Activated CD8-positive, alpha-beta memory T cell treated with anti-CD3 and anti-CD28 coated beads, Interleukin-2, amount 50 U/mL, for 1 hour (primary cell): Measurements from ENCODE around the gene CEACAM16.
"Not testable (repeated sequence)": the region's sequence is repeated elsewhere in the genome, so short reads cannot be mapped to it uniquely, and the experiment has no call there.

Source experiments
- DNase-seq: peaks from one replicate; pipeline ENCODE4 v3.0.0-alpha.2; 2020; ENCODE audit errors: extremely low read depth

Gene CEACAM16

DNA sequence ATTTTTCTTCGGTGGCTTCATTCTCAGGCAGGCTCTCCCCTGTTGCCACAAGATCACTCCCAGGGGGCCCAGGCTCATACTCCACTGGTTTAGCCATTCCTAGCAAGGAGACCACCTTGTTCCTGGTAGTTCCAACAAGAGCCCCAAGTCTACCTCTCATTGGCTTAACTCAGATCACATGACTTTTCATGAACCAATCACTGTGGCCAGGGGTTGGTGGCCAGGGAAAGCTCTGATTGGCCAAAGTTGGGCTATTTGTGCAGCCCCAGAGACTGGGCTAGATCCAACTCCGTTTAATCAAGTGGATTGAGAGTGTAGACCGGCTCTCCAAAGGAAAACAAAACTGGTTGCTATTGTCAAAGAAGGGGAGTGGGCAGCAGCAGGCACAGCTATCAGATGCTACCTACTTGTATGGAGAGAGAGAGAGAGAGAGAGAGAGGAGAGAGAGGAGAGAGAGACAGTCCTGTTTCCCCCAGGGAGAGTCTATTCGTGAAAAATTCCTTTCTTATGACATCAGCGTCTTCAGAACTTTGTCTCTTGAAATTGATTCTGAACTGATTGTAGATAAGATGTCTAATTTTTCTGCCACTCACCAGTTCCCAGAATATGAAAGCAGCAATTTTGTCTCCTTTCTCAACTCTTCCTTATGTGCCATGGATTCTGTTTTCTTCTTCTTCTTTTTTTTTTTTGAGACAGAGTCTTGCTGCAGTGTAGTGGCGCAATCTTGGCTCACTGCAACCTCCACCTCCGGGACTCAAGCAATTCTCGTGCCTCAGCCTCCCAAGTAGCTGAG is 21.7 kb upstream of the CEACAM16 start:
- no peak for DNase-seq

DNA sequence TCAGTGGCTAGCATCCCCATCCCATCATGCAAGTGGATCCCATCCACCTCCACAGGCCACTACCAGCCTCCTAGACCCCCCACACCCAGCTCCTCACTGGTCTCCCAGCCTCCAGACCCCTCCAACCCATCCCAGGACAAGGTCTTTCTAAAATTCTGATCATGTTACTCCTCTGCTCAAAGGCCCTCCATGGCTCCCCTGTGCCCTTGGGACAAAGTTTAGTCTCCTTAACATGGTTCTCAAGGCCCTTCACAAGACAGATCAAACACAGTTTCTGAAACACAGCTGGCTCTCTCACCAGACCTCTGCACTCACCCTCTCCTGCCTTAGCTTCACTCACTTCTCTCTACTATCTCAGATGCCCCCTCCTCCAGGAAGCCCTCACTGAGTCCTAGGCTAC is 18.4 kb upstream of the CEACAM16 start:
- DNase-seq = no peak

- DNase-seq = no peak
These were observed 16.8 kb upstream of the CEACAM16 start for GRCh38 chr19:44681992-44682790.

DNA sequence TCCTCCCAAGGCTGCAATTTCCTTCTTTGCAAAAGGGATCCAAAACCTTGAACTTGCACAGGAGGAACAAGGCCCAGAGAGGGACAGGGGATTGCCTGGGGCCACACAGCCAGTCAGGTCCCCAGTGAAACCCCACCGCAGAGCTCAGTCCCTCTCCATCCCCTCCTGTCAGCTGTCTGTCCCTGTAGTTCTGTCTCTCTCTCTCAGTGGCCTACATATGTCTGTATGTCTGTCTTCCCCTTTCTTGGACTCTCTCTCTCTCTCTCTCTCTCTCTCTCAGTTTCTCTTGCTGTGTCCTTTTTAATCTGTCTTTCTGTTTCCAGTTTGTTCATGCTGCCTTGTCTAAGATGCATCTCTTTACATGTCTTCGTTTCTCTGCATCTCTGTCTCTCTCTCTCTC is 16.1 kb upstream of the CEACAM16 start:
- no peak for DNase-seq

- DNase-seq = no peak
These were observed 15.3 kb upstream of the CEACAM16 start for GRCh38 chr19:44683434-44684210.

DNA sequence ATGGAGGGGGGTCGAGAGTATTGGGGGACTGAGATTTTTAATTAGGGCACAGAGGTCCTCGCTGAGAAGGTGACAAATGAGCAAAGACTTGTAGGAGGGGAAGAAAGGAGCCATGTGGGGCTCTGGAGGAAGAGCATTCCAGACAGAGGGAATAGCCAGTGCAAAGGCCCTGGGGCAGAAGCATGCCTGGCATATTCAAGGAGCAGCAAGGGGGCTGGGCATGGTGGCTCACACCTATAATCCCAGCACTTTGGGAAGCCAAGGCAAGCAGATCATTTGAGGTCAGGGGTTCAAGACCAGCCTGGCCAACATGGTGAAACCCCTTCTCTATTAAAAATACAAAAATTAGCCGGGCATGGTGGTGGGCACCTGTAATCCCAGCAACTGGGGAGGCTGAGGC is 14.6 kb upstream of the CEACAM16 start:
- not testable (repeated sequence) for DNase-seq

DNA sequence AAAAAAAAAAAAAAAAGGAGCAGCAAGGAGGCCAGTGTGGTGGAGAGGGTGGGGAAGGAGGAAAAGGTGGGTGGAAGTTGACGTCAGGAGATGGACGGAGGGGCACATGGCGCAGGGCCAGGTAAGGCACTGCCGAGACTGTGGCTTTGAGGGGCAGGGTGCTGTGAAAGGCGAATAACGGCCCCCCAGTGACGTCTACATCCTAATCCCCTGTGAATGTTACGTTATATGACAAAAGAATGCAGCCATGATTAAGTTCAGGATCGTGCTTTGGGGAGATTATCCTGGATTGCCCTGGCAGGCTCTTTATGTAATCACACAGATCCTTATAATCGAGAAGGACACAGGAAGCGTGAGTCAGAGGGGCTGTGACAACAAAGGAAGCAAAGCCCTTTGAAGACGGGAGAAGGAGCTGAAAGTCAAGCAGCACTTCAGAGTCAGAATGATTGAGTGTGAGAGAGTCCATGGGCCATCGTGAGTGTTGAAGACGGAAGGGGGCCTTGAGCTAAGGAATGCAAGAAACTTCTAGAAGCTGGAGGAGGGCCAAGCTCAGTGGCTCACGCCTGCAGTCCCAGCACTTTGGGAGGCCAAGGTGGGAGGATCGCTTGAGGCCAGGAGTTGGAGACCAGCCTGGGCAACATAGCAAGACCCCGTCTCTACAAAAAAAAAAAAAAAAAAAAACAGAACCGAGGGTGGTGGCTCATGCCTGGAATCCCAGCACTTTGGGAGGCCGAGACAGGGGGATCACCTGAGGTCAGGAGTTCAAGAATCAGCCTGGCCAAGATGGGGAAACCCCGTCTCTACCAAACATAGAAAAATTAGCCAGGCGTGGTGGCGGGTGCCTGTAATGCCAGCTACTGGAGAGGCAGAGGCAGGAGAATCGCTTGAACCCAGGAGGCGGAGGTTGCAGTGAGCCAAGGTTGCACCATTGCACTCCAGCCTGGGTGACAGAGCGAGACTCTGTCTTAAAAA is 13.8 kb upstream of the CEACAM16 start:
- no peak for DNase-seq

DNA sequence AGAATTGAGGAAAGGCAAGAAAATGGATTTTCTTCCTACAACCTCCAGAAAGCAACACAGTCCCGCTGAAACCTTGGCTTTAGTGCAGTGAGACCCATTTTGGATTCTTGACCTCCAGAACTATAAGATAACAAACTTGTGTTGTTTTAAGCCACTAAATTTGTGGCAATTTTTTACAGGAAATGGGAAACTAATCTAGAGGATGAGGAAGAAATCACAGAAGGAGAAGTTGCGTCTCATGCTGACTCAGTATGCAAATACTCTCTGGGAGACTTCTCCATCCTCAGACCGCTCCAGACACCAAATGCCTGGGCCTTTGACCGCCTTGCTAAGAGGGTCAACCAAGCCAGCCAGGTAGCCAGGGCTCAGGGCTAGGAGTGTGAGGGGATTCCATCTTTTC is 13.1 kb upstream of the CEACAM16 start:
- DNase-seq = no peak

GRCh38 chr19:44686896-44687295 is 12.1 kb upstream of the CEACAM16 start:
- DNase-seq = no peak

- no peak for DNase-seq
These were observed 11.1 kb upstream of the CEACAM16 start for GRCh38 chr19:44687888-44688287.

- peak; percentile 47 for DNase-seq
These were observed 9.4 kb upstream of the CEACAM16 start for GRCh38 chr19:44689290-44690130.

GRCh38 chr19:44690131-44690440 is 8.9 kb upstream of the CEACAM16 start:
- DNase-seq = no peak

DNA sequence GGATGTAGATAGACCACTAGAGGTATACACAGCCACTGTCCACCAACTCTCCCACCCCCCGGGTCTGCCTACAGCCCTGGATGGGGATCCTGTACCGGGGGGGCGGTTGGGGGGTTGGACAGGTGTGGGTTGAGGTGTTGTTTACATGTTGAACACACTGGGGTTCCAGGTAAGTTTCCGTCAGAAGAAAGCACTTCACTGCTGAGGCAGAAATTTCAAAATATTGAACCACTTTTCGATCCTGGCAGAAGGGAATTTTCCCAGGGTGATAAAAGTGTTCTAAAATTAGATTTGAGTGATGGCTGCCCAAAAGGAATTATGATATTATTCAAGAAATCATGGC is 6.6 kb upstream of the CEACAM16 start:
- no peak for DNase-seq

GRCh38 chr19:44694184-44694579 is 4.8 kb upstream of the CEACAM16 start:
- no peak for DNase-seq

DNA sequence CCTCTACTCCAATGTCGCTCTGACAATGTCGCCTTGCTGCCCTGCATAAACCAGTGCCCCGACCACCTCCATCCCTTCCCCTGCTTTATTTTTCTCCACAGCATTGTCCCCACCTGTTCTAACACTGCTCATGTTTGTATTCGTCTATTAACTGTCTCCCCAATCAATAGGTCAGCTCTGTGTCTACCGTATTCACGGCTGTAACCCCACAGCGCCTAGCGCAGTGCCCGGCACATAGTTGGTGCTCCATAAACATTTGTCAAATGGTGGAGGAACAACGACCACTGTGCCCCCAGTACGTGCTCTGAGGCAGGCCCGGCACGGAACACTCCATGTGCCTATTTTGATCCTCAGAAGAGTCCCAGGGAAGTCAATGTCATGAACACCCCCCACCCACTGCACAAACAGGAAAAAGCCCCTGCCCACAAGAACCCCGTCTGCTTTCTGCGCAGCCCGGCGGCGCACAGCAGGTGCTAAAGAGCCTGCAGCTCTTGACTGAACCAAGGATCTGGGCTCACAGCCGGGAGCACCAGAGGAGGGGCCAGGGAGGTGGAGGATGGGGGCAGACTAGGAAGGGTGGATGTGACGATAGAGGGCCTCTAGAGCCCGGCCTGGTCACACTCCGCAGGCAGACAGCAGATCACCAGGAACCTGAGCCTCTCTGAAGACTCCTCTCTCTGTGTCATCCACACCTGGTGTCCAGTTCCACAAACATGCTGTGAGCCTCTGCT is 1.8 kb upstream of the CEACAM16 start:
- no peak for DNase-seq

DNA sequence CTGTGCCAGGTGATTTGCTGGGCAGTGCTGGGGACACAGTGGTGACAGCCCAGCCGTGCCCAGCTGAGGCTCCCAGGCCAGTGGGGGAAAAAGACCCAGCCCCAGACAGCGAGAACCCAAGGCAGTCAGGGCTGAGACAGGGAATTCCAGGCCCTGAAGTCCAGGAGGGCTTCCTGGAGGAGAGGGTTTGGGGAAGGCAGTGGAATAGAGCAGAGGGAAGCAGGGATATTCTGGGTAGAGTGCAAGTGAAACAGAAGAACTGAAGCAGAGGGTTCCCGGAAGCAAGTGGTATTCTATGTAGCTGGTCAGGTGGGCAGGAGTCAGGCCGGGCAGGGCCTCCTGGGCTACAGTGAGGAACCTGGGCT is 1.3 kb upstream of the CEACAM16 start:
- DNase-seq = no peak

GRCh38 chr19:44700547-44700946 is 1.6 kb downstream of the CEACAM16 start:
- DNase-seq = no peak

DNA sequence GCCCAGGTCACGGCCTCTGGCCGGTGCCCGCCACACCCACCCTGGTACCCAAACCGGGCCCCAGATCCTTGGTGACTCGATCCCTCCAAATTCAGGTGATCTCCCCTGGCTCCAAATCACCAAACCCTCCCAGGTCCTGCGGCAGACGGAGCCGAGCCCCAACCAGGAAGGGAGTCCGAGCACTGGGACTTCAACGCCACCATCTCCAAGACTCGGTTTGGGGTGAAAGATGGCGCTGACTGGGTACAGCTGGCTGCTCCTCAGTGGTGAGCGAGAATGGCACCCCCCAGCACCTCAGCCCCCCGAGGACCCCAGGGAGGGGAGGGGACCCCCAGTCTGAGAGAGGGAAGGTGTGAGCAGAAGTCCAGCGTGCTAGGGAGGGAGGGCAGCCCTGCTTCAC is 2.3 kb downstream of the CEACAM16 start:
- no peak for DNase-seq

DNA sequence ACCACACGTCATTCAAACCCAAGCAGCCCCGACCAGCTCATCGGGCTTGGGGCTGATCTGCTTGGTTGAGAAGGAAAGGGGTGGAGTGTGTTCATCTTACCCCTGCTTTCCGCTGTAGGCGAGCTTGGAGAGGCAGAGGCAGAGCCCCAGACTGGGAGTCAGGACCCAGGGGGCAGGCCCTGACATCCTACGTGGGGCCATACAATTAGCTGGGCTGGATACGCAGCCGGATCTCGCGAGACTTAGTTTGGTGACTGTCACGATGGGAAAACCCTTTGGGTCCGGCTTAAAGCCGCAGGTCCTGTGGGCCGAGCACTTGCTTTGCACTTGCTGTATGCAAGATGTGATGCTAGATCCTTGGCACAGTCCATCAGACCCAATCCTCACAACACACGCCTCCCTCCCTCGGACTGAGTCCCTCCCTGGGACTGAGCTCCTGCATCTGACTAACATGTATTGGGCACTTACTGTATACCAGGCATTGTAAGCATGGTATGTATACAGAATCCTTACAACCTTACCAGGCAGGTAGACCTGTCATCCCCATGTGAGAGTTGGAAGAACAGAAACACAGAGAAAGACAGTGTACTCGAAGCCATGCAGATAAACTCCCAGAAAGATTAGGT is 3.7 kb downstream of the CEACAM16 start:
- DNase-seq = no peak
